GM19238 (cell line): Measurements from ENCODE around the gene UST.
"Not testable (repeated sequence)": the region's sequence is repeated elsewhere in the genome, so short reads cannot be mapped to it uniquely, and the experiment has no call there.

Experiments used
- DNase-seq: peaks from one replicate; pipeline ENCODE4 v3.0.0; 2011; ENCODE audit warnings: low spot score; ENCODE audit not compliant: insufficient read length

The UST gene

DNA sequence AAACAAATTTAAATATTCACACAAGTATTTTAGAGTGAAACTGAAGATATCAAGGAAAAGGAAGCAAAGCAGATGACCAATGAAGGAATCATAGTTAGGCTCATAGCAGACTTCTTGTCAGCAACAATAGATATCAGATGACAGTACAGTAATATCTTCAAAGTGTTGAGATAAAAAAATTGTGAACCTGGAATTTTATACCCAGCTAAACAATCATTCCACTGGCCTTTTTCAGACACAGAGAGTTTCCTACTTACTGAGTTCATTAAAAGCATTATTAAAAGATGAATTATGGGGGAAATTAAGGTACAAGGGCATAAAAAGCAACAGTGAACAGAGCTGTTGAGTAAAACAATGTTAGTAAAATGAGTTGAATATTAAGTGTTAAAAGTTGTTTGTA is 254.6 kb downstream of the UST start:
- no peak for DNase-seq

- DNase-seq, result no peak
Measured at GRCh38 chr6:149003560-149003959, 256.7 kb downstream of the UST start.

DNA sequence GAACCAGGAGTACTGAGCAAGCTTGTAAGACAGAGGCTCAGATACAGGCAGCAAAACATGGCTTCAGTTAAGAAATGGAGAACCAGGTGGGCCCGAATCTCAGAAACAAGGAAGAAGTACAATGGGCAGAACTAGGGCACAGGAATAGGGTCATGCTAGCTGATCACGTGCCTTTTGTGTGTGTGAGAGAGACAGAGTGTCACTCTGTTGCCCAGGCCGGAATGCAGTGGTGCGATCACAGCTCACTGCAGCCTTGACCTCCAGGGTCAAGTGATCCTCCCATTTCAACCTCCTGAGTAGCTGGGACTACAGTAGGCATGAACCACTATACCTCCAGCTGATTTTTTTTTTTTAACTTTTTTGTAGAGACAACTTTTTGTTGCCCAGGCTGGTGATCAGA is 257.8 kb downstream of the UST start:
- DNase-seq, result no peak

GRCh38 chr6:149006236-149006635 is 259.4 kb downstream of the UST start:
- DNase-seq, result not testable (repeated sequence)

GRCh38 chr6:149006671-149007070 is 259.8 kb downstream of the UST start:
- no peak for DNase-seq

DNA sequence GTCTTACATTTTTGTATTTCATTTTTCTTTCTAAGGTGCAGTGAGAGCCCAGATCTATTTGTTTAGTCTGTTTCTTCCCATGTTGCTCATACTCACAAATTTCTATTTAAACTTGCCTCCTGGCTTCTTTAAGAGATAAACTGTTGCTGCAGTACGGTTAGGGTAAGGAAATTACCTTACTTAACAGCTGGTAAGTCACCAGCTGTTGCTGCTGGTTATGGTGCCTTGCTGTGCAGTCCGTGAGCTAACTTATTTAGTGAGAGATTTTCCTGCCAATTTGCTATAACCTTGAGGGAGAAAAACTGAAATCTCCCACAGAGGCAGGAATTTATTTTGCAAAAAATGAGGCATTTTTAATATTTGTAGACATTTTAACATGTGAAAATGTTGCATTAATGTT is 261.0 kb downstream of the UST start:
- no peak for DNase-seq

DNA sequence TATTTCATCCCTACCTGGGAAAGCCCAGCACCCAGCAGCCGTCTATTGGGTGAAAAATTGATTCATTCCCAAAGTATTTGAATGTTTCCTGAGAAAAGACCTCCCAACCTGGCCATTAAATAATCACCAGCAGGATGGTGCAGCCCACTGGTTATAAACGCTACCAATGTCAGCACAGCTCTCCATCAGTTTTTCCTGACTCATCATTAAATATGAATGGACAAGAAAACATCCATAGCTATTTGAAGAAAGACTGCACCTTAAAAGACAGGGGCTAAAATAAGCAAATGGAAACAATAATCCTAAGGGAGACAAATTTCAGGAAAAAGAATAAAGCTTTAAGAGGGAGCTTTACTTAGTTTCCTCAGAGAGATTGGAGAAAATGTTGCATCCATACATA is 261.9 kb downstream of the UST start:
- no peak for DNase-seq

GRCh38 chr6:149012040-149012545 is 265.3 kb downstream of the UST start:
- no peak for DNase-seq

DNA sequence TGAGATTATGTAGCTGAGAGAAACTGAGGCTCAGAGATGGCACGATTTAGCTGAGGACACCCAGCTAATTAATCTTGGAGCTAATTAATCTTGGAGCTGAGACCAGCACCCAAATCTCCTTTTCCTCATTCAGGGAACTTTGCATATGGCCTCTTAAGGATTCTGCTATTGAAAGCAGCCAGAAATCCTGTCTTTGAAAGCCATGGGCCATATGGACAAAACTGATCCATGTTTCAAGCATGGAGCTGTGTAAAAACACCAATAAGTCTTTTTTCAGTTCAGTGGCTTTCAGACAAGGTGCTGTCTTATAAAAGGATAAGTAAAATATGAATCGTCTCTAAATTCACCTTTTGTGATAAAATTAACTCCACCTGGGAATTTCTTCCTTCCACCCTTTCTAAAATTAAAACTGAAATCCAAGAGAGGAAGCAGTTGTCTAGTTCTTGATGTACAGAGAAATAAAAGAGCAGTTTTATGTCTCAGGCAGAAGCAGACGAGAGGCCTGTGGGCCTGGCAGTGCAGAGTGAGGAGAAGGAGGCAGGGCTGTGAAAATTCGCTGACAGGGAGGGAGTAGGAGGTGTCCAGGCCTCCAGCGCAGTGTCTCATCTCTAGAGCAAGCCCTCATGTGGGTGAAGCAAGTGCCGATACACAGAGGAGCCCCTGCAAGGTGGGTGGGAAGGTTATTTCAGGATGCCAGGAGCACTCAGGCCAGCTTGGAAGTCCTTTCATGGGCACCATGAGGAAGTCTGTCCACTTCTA is 266.9 kb downstream of the UST start:
- no peak for DNase-seq

- DNase-seq, result no peak
Measured at GRCh38 chr6:149014631-149015534, 268.1 kb downstream of the UST start.

DNA sequence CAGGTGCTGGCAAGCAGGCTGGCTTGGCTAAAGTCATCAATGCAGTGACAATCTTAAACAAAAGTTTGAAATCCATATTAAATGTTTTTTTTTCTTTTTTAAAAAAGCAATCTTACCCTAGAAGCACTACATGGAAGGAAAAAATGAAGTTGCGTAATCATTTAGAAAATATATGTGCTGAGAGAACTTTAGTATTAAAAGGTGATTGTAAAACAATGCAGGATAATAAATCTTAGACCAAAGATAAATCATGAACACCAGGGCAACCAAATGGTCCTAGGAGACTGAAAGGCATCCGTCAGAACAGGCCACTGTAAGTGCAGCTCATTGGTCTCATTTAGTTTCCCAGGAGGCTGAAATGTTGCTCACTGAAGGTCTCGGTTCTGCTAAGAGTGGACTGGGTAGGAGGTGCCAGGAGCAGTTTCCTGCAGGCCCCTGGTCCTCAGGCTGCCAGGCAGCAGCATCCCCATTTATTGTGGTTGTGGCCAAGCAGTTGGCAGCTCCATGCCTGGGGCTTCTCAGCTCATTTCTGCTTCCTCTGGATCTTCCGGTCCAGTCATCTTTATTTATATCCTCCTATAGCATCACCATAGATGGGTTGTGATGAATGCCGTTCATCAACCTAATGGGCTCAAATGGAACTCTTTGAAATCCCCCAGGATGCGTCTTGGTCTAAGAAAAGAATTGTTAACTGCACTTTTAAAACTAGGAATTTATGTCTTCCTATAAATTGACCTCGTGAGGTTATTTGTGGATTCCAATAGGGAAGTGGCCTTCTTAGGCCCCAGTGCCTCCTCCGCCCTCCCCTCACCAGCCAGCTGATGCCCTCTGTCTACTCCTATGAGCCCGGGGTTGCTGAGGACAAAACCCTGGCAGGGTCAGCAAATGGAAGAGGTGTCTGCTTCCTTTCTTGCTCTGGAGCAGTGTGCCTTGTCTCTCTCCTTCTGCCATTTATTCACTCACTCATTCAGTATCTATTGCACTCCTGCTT is 269.0 kb downstream of the UST start:
- no peak for DNase-seq

- no peak for DNase-seq
Measured at GRCh38 chr6:149016716-149017115, 269.9 kb downstream of the UST start.

- no peak for DNase-seq
Measured at GRCh38 chr6:149020319-149020718, 273.5 kb downstream of the UST start.

DNA sequence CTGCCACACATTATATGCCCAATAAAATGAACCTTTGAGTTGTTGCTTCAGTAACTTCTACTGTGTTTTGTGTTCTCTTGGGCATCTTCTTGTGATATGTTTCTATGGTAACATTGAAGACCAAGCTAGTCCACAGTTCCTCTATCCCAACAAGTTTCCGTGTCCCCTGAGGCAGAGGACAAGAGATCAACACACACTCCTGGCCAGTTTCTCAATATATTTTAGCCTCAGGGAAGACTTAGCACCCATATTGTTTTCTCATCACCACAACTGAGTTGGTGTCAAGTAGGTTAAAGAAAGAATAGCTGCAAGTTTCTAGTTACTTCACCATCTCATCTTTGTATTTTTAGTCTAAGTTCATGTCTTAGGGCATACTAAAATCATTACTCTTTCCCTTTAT is 277.5 kb downstream of the UST start:
- DNase-seq, result no peak

- DNase-seq, result no peak
Measured at GRCh38 chr6:149025061-149025460, 278.2 kb downstream of the UST start.

DNA sequence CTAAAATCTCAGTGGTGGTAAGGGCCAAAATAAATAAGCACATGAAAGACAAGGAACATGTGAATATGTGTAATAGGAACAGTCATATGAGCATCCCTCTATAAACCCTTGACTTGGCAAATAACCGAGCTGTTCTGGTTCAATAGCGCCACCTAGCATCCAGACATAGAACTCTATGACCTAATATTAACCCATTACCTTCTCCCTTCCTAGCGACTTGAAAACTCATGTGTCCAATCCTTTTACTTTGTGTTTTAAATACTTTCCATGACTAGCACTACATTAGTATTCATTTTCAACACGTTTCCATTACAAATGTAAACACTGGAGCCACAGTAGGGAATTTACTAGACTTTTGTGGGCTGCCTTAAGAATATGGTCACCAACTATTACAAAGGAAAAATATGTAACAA is 279.7 kb downstream of the UST start:
- DNase-seq, result no peak

- no peak for DNase-seq
Measured at GRCh38 chr6:149027484-149027883, 280.7 kb downstream of the UST start.

- no peak for DNase-seq
Measured at GRCh38 chr6:149028767-149029405, 282.1 kb downstream of the UST start.

DNA sequence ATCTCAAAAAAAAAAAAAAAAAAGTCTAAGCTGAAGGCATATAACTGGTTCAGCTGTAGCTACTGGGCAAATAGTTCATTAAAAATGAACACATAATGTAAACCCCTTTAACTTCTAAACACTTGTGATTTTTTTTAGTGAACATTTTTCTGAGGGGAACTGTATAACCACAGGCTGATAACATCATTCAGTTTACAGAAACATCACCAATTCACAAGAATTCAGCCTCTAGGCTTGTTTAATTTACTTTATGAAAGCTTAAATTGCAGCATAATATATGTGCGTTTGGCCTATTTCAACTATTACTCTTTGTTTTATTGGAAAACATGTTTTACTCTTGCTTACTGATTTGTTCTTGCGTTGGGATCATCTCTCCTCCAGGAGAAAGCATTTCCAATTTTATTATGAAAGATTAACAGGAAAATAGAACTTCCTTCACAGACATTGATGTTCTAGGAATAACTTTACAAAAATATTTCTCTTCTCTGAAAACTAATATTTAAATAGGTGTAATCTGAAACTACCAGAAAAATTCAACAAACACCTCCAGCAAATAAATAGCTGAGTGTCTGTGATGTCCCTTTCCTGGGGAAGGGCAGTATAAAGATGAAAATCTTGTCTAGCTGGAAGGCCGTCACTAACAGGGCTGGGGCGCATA is 284.5 kb downstream of the UST start:
- DNase-seq, result no peak
